ENCODE measurements around the gene CLDND2. TPM values are rescaled to one million over a fixed set of nuclear protein-coding genes. Genes with fewer than 3 reads are reported as not detected.

Gene CLDND2
- total and polyA plus RNA-seq, 2 of the 4 experiments (the other 2 are of a cell fraction), result not detected

DNA sequence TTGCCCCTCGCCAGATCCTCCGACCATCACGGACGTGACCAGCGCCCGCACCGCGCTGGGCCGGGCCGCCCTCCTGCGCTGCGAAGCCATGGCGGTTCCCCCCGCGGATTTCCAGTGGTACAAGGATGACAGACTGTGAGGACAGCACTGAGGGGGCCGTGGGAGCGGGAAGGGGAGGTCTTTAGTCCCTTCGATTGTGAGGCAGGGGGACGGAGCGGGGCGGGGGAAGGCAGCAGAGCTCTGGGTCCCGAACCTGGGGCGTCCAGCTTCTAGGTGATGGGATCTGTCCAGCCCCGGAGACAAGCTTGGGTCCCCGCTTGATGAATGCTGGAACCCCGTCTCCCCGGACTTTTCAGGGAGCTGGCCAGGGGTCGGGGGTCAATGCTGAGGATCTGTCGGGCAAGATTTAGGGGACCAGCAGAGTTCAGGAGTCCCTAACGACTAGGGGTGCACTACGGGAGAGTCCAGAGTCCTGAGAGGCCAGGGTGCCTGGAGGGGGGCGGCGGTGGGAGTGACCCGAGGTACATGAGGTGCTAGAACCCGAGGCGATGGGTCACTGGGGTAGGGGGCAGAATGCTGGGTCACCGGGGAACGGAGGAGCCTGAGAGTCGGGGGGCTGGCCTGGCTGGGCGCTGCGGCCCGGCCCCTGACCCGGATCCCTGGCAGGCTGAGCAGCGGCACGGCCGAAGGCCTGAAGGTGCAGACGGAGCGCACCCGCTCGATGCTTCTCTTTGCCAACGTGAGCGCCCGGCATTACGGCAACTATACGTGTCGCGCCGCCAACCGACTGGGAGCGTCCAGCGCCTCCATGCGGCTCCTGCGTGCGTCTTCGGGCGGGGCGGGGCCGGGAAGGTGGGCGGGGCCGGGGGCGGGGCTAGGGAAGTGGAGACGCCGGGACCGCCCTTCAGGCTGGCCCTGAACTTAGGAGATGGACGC lies 41.5 kb downstream of the CLDND2 start:
- H4K5ac ChIP-seq (ENCODE audit: low read depth, low read length), result no peak overlapping the region
- WGBS, 2 experiments (ENCODE audit: extremely low coverage in 2 of 2, insufficient read length in 1 of 2), result 8% methylated on average over 54 of the region's 75 CpGs; no CpG with 5 or more reads in 1 of the 2 experiments
- no peaks in the 10 kb centered on the region for H3K4me1 ChIP-seq (ENCODE audit: control insufficient read depth, insufficient read depth, low read length)
- no peak overlapping the region for H3K18ac ChIP-seq (ENCODE audit: low read depth, low read length)
- no peak overlapping the region for H2BK15ac ChIP-seq (ENCODE audit: low read depth, low read length)
- peak overlapping the region; percentile 23; the same call in 1 of the 2 replicates for H3K4me3 ChIP-seq (ENCODE audit: insufficient read depth, low read depth, low read length)
- intact Hi-C loops (cut with micrococcal nuclease), result no loop called here
- dilution Hi-C loops (cut with HindIII; ENCODE audit: low sequenced_read_pairs, unreplicated experiment), result no loop called here
- H2BK5ac ChIP-seq (ENCODE audit: low read depth, low read length, poor library complexity, severe bottlenecking), result no peak overlapping the region
- no peak overlapping the region for H4K91ac ChIP-seq (ENCODE audit: insufficient read depth, low read depth, low read length)
- DNase-seq (peak; percentile 17), ATAC-seq (ENCODE audit: low read depth) (peak; percentile 91)
- BruUV-seq (replicated peaks), result no TSS peak
- no peaks in the 10 kb centered on the region for H3K79me1 ChIP-seq (ENCODE audit: low read depth in 1 of 2, low read length in 2 of 2)
- no peak overlapping the region for H3K27ac ChIP-seq (ENCODE audit: insufficient read depth, low read length)
- H3K56ac ChIP-seq (ENCODE audit: extremely low read depth, insufficient read depth, low read length), result no peak overlapping the region
- peak overlapping the region; percentile 93 for H3K4me2 ChIP-seq (ENCODE audit: low read depth, low read length)
- no peaks in the 10 kb centered on the region for H4K20me1 ChIP-seq (ENCODE audit: insufficient read depth, low read length)
- H3K36me3 ChIP-seq (ENCODE audit: control insufficient read depth, insufficient read depth, low read length), result no peaks in the 10 kb centered on the region
- no peak overlapping the region for H4K8ac ChIP-seq (ENCODE audit: low read depth in 2 of 2, low read length in 2 of 2)
- H3K23ac ChIP-seq (ENCODE audit: low read depth, low read length), result no peak overlapping the region
- no peaks in the 10 kb centered on the region for H3K9me3 ChIP-seq (ENCODE audit: control insufficient read depth, insufficient read depth, low read length)
- no peak overlapping the region for H2AK9ac ChIP-seq (replicated peaks; ENCODE audit: low read depth, low read length, poor library complexity)
- no peak overlapping the region for H2BK120ac ChIP-seq (ENCODE audit: low read depth, low read length)
- peaks cover 4% of the 10 kb centered on the region; the same call in 1 of the 2 replicates for H3K27me3 ChIP-seq (ENCODE audit: control insufficient read depth, insufficient read depth, low read length)
- H3K4ac ChIP-seq (ENCODE audit: low read depth, low read length), result no peak overlapping the region
- H3K9me1 ChIP-seq (ENCODE audit: insufficient read depth, low read length), result no peaks in the 10 kb centered on the region
- TF ChIP-seq CTCF (conservative IDR thresholded peaks at IDR 0.05; ENCODE audit: low read depth, low read length) (0 out of 2 replicates have a peak, but pooled peaks have one; percentile 11), USF2 (IDR thresholded peaks at IDR 0.05; ENCODE audit: low read depth, low read length) (no peak)
- in situ Hi-C loops (cut with MboI; ENCODE audit: low sequenced_read_pairs), result no loop called here
- H2BK20ac ChIP-seq (ENCODE audit: low read depth, low read length), result no peak overlapping the region
- H2AK5ac ChIP-seq (ENCODE audit: low read depth, low read length), result no peak overlapping the region
- H3K9ac ChIP-seq (ENCODE audit: low read depth, low read length), result peak overlapping the region; percentile 15; the same call in 1 of the 2 replicates
- H3K14ac ChIP-seq (replicated peaks; ENCODE audit: low read depth, low read length), result no peak overlapping the region
- H2AFZ ChIP-seq (replicated peaks; ENCODE audit: low read length, poor library complexity), result peak overlapping the region; percentile 75
- ChIA-PET CTCF (no interaction called here), POLR2A (ENCODE audit: unreplicated experiment) (no interaction called here)
